AG09319 (cell line): ENCODE measurements around the gene VAV2.

Source experiments
- DNase-seq: peaks from one replicate; pipeline ENCODE4 v3.0.0-alpha.2; 2010; ENCODE audit warnings: low read depth; ENCODE audit errors: extremely low read depth
- CTCF ChIP-seq: IDR thresholded peaks from 2 replicates; pipeline ENCODE4 v1.5.1; 2011; ENCODE audit warnings: low read depth, mild to moderate bottlenecking, inconsistent platforms, low read length, moderate library complexity

The VAV2 gene

GRCh38 chr9:133854765-133855164 lies 137.4 kb downstream of the VAV2 start:
- no peak for DNase-seq
- TF ChIP-seq CTCF, result no peak

GRCh38 chr9:133854048-133854447 lies 138.1 kb downstream of the VAV2 start:
- no peak for TF ChIP-seq CTCF
- DNase-seq, result no peak

GRCh38 chr9:133853331-133853730 lies 138.8 kb downstream of the VAV2 start:
- TF ChIP-seq CTCF, result no peak
- no peak for DNase-seq

GRCh38 chr9:133852431-133852830 lies 139.7 kb downstream of the VAV2 start:
- DNase-seq, result no peak
- TF ChIP-seq CTCF, result no peak

GRCh38 chr9:133851693-133852092 lies 140.4 kb downstream of the VAV2 start:
- no peak for TF ChIP-seq CTCF
- DNase-seq, result no peak

GRCh38 chr9:133850937-133851336 lies 141.2 kb downstream of the VAV2 start:
- TF ChIP-seq CTCF, result no peak
- DNase-seq, result no peak

GRCh38 chr9:133850161-133850560 lies 142.0 kb downstream of the VAV2 start:
- TF ChIP-seq CTCF, result no peak
- no peak for DNase-seq
